HuH-7.5 (cell line): ENCODE data around the gene CCR7.
"Not testable (repeated sequence)": the region's sequence is repeated elsewhere in the genome, so short reads cannot be mapped to it uniquely, and the experiment has no call there.

Experiments used
- DNase-seq: peaks from one replicate; pipeline ENCODE4 v3.0.0; 2011; ENCODE audit warnings: low spot score

Gene CCR7

DNA sequence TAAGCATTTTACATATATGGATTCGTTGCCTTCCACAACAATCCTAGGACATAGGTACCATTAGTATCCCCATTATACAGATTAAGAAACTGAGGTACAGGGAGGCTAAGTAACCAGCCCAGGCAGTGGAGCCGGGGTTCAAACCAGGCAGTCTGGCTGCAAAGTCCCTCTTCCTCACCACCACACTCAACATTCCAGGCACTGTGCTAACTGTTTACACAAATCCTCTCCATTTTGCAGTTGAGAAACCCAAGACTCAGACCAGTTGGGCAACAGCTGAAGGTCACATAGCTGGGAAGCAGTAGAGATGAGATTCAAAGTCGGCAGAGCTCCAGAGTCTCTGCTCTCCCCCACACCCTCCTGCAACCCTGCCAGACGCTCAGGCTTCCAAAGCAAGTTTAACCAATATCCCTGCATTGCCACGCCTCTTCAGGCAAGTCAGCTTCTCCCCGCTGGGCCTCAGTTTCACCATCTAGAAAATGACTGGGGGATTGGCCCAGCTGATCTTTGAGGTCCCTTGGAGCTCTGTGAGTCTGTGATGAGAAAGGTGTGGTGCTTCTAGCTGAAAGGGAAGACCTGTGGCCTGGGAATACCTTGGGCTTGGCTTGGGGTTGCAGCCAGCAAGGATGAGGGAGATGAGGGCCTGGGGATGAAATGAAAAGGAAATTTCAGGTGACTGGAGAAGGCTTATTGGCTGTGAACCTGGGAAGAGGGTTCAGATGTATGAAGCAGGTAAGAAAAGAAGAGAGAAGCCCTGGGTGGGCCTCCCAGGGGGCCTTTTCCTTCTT is 14.0 kb downstream of the CCR7 start:
- DNase-seq, result peak; percentile 59

DNA sequence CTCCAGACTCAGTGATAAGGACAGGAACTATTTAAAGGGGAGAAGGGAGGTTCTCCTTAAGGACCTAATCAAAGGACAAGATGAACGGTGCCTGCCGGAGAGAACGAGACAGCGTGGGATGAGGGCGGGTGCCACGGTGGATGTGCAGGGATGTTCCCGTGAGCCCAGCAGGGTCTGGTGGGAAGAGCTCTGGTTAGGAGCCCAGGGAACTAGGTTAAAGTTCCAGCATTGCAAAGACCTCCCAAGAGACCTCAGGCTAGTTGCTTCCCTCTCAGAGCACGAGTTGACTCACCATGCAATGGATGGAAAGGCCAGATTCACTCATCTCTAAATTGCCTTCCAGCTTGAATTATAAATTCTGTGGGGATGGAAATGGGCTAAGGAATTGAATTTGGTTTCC is 14.7 kb downstream of the CCR7 start:
- no peak for DNase-seq

DNA sequence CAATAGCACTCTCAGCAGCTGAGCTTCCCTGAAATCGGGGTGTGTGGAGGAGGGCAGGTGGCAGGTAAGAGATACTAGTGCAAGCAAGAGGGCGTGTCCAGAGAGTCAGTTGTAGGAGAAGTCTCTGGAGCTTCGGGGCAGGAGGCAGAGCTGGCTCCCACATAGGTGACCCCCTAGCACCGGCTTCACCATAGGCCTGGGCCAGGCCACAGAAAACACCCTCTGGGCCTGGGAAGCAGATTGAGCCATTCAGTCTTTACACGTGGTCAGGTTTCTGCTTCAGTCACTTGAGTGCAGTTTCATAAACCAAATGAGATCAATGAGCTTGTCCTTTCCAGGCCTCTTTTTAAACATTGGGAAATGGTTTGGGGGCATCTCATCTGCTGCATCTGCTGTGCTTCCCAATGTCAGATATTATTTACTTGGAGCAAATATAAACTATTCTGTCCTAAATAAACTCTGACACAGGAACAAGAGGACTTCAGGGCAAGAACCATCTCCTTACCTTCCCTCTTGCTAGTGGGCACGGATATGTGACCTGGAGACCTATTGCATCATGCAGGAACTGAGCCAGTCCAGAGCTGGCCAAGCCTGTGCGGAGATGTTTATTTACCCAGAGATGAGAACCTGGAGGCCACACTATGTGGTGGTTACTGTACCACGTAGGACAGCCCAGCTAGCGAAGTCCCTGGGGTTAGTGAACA is 16.1 kb downstream of the CCR7 start:
- peak; percentile 54 for DNase-seq

DNA sequence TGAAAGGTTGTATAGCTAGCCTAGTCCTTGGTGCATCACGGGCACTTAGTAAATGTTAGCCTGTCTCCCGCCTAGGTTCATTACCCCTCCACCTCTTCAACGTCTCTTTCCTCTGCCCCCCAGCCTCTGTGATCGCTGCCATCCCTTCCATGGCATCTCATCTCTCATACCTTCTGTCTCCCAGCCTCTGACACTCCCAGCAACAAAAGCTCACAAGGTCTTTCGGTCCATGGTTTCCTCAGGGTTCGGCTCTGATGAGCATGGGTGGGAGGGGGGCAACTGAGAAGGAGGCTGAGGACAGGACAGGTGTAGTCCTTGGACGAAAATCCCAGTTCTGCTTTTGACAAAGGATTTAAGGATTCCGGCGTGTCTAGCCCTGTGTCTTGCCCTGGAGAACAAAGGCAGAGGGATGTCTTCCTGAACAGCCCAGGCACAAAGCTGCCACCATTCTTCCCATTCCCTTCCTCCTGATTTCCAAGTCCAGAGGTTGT is 16.7 kb downstream of the CCR7 start:
- DNase-seq, result no peak

- DNase-seq, result no peak
Measured at GRCh38 chr17:40547785-40548478, 17.3 kb downstream of the CCR7 start.

GRCh38 chr17:40547079-40547784 is 18.0 kb downstream of the CCR7 start:
- no peak for DNase-seq

- not testable (repeated sequence) for DNase-seq
Measured at GRCh38 chr17:40546497-40546896, 18.8 kb downstream of the CCR7 start.

- no peak for DNase-seq
Measured at GRCh38 chr17:40545660-40546059, 19.6 kb downstream of the CCR7 start.

GRCh38 chr17:40542558-40543411 is 22.5 kb downstream of the CCR7 start:
- DNase-seq, result peak; percentile 41

DNA sequence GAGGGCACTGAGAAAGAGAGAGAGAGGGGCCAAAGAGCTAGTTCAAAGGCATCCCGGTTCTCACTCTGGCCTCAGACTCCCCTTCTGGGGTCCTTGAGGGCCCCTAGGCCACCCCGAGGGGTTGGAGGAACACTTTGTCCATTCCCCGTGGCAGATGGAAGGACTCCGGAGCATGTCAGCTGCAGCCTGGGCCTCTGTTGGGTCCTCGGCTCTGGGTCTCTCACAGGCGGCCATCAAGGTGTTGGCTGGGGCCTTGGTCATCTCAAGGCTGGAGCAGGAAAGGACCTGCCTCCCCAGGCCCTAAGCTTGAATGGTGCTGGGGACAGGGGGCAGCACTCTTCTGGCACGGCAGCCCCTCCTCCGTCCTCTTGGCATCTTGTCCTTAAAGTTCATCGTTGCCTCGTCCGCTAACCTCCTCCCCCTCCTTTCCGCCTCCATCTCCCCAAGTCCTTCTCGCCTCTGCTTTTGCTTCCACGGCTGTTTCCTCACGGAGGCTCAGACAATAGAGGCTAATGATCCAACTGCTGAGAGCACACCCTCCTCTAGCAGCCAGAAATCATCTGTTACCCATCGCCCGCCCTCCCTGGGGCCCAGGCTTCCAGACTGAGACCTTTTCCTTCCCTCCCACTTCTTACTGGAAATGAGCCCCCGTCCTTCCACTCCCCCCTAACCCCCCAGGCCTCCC is 23.3 kb downstream of the CCR7 start:
- no peak for DNase-seq

DNA sequence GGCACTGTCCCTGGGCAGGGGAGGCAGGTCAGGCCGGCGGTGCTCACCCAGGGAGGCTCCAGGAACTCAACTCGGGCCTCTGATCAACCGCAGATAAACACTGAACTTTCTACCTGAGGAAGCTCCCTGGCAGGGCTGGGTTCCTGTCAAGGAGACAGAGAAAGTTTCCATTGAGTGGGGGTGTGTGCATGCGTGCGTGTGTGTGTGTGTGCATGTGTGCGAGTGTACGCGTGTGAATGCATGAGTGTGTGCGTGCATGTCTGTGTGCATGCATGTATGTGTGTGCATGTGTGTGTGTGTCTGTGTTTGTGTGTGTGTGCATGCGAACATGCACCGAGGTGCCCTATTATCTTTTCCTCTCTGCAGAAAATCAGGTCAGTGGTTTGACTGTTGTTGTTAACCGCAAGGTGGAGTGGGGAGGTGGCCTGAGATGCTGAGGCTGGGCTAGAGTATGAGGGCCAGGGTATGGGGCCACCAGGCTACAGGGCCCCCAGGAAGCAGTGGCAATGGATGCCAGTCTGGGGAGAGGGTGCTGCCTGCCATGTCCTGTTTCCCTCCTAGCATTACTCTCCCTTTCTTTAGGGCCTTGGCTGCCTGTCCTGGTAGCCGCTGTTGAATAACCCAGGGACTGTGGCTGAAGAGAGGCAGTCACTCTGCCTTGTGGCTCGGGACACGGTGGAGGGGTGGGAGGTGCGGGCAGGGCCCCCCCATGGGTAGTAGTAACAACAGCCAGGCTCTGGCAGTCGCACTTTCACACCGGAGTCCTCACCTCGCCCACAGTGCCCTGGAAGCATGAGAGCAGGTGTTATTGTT is 24.0 kb downstream of the CCR7 start:
- no peak for DNase-seq

DNA sequence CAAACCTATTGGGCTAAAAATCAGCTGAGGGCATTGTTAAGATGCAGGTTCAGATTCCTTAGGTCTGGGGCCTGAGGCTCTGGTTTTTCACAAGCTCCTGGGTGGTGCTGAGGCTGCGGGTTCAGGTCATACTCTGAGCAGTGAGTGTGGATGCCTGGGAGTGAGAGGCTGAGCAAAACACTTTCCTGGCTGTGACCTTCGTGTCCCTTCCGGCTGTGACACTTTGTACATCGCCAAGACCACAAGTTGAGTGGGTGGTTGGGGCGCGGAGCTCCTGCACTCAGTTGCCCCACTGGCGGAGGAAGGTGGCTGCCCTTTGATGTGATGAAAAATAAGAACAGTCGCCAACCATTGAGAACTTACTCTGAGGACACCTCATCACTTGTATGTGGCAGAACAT is 24.8 kb downstream of the CCR7 start:
- no peak for DNase-seq

GRCh38 chr17:40539711-40540411 is 25.4 kb downstream of the CCR7 start:
- DNase-seq, result no peak

DNA sequence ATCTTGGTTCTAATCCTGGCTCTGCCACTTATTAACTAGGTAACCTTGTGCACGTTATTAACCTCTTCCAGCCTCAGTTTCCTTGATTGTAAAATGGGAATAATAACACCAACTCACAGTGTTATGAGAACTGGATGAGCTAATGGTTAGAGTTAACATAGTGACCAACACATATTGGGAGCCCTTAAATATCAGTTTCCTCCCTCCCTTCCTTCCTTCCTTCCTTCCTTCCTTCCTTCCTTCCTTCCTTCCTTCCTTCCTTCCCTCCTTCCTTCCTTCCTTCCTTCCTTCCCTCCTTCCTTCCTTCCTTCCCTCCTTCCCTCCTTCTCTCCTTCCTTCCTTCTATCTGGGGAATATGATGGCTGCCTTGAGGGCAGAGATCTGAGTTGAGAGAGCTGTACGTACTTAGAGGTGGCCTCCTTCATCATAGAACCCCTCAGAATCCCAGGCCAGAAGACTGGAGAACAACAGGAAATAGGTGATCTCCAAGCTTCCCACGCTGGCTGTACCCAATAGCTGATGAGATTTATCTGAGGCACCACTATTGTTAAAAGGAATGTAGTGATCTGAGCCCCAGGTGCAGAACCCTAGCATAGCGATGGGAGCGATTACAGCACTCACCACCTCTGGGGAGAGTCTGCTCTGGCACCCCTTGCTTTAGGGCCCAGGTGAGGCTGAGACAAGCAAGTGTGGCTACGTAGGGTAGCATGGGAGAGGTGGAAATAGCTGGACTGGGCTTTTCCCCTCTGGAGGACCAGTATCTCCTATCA is 26.2 kb downstream of the CCR7 start:
- DNase-seq, result no peak

DNA sequence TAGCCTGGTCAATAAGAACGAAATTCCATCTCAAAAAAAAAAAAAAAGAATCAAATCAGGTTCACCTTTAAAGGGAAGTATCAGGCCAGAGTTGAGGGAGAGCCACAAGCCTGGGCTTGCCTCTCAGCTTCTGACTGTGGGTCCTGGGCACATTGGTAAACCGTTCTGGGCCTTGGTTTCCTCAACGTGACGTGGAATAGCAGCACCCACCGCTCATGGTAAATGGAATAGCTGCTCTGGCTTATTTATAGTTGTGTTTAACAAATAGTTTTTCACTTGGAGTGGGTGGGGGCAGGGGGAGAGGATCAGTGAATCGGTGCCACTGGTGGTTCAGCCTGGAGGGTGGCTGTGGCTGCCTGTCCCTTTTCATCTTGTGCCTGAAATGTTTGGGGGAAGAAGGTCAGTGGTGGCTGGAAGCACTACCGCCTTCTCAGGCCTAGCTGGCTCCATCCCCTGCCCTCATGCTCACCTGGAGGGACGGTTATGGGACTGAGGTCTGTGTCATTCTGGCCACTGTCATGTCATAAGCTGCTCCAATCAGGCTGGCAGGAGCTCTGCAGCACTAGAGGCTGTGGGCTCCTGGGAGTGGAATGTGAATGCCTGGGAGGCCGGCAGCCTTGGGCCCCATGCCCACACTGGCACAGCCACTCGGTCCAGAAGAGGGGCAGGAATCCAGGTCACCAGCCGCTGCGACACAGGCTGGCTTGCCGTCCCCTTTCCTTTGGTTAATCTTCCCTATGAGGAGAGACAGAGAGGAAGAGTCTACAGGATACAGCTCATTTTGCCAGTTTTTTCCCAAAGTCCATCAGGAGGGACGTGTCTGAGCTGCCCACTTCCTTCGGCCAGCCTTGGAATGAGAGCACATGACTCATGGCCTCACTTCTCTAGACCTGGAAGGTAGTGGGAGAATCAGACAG is 27.0 kb downstream of the CCR7 start:
- no peak for DNase-seq

DNA sequence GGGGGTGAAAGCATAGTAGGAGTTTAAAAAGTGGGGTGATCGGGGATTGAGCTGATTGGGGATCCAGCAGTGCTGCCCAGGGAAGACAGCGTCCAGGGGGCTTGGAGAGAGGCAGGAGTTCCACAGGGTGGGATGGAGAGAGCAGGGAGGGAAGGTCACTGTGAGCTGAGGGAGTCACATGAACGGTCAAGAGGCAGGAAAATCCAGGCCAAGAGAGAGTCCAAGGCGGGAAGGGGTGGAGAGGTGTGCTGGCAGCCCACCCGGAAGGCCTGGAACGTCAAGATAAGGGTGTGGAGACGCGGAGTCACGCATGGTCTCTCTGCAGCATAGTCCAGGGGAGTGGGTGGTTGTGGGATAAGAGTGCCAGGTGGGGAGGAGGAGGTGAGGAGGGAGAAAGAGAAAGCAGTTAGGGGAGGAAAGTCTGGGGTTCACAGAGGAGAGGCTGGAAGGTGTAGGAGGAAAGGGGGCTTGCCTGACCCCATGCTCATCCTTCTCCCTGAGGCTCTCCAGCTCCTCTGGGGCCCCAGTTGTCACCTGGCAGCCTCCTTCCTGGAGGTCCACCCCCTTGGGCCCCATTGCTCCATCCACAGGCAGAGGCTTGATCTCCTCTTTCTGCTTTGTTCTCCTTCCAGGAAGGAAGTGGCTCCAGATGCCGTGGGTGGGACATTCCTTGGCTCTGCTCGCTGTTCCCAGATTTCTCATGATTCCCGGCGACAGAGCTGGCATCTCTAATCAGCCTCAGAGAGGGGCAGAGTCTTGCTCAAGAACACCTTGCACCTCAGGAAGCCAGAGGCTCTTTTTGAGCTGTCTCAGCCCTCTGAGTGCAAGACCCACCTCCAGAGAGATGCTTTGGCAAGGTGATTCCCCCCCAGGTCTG is 28.7 kb downstream of the CCR7 start:
- no peak for DNase-seq
